H1 (cell line): Measurements from ENCODE around the gene PLA2G15. TPM values are rescaled to one million over a fixed set of nuclear protein-coding genes. Genes with fewer than 3 reads are reported as not detected.
A peak's percentile ranks its signal among the peaks of the same experiment; 100 is the strongest.

Experiments
- CTCF ChIA-PET: fragments of 300-600 bp; sonication (Branson Sonifier 250); formaldehyde crosslinking; loops from one replicate; lab custom pipeline; 2021; ENCODE audit not compliant: partially characterized antibody; lab: Charles Lee
- POLR2A ChIA-PET: fragments of 300-600 bp; sonication (Branson Sonifier 250); formaldehyde crosslinking; loops from one replicate; lab custom pipeline; 2021; ENCODE audit warnings: inconsistent platforms; ENCODE audit not compliant: partially characterized antibody; lab: Charles Lee
- DNase-seq, 2 experiments: peaks; one replicate each; pipeline versions ENCODE4 v3.0.0 to v3.0.0-alpha.2; 2010 to 2022; ENCODE audit warnings: low spot score in 2 of 2, low read depth in 1 of 2, mixed read lengths in 1 of 2
- FAIRE-seq: peaks from 2 replicates; lab custom pipeline; 2011; peaks lifted over from hg19 to GRCh38; lab: Jason Lieb, UNC
- H2AFZ ChIP-seq: 2 replicates; pipeline ENCODE4 v1.8.1; 2012; ENCODE audit warnings: low read length, inconsistent platforms
- H2AK5ac ChIP-seq: 2 replicates; pipeline ENCODE4 v1.6.1; 2013; ENCODE audit warnings: low read depth, low read length
- H2BK120ac ChIP-seq: replicated peaks from 2 replicates; pipeline ENCODE3; 2013; ENCODE audit warnings: low read depth, low read length, inconsistent platforms
- H2BK12ac ChIP-seq: 2 replicates; pipeline ENCODE4 v1.6.1; 2013; ENCODE audit warnings: low read depth, low read length
- H2BK15ac ChIP-seq: 2 replicates; pipeline ENCODE4 v1.6.1; 2013; ENCODE audit warnings: low read length
- H2BK20ac ChIP-seq: 2 replicates; pipeline ENCODE4 v1.6.1; 2013; ENCODE audit warnings: low read length
- H2BK5ac ChIP-seq: 2 replicates; pipeline ENCODE4 v1.6.1; 2013; ENCODE audit warnings: low read depth, low read length
- H3K14ac ChIP-seq: 2 replicates; pipeline ENCODE4 v1.6.1; 2013; ENCODE audit warnings: inconsistent platforms; ENCODE audit not compliant: insufficient read length
- H3K18ac ChIP-seq: 2 replicates; pipeline ENCODE4 v1.6.1; 2013; ENCODE audit warnings: low read length; ENCODE audit errors: extremely low read depth
- H3K23ac ChIP-seq: 2 replicates; pipeline ENCODE4 v1.6.1; 2013; ENCODE audit warnings: inconsistent platforms; ENCODE audit not compliant: insufficient read length
- H3K23me2 ChIP-seq: 2 replicates; pipeline ENCODE4 v1.6.1; 2013; ENCODE audit warnings: low read depth, low read length
- H3K27ac ChIP-seq: 2 replicates; pipeline ENCODE4 v1.6.1; 2011; ENCODE audit warnings: low read depth, low read length, inconsistent platforms
- H3K27me3 ChIP-seq, 4 experiments: replicated peaks in 1 of 4; 1 replicate in 1 of 4; 2 replicates in 3 of 4; pipeline versions ENCODE4 v1.6.1 to v1.8.1; 2011 to 2013; ENCODE audit warnings: low read length in 3 of 4, mild to moderate bottlenecking in 3 of 4, inconsistent platforms in 2 of 4, mixed read lengths in 2 of 4, moderate library complexity in 1 of 4; ENCODE audit not compliant: control insufficient read depth in 3 of 4, insufficient read depth in 3 of 4; ENCODE audit errors: extremely low read depth in 1 of 4
- H3K36me3 ChIP-seq, 4 experiments: 2 replicates each; pipeline versions ENCODE4 v1.6.1 to v1.8.1; 2011 to 2013; ENCODE audit warnings: mild to moderate bottlenecking in 4 of 4, low read length in 3 of 4, moderate library complexity in 2 of 4, control low read depth in 1 of 4, inconsistent platforms in 1 of 4; ENCODE audit not compliant: insufficient read depth in 4 of 4, control insufficient read depth in 2 of 4
- H3K4ac ChIP-seq: replicated peaks from 2 replicates; pipeline ENCODE3; 2013; ENCODE audit warnings: low read length, low read depth, mixed read lengths, inconsistent platforms; ENCODE audit not compliant: insufficient read length
- H3K4me1 ChIP-seq, 4 experiments: replicated peaks in 1 of 4; 1 replicate in 1 of 4; 2 replicates in 3 of 4; pipeline versions ENCODE4 v1.6.1 to v1.8.1; 2011 to 2013; ENCODE audit warnings: low read length in 3 of 4, inconsistent platforms in 2 of 4, mixed read lengths in 1 of 4; ENCODE audit not compliant: insufficient read depth in 4 of 4, control insufficient read depth in 3 of 4
- H3K4me2 ChIP-seq, 2 experiments: 2 replicates each; pipeline versions ENCODE4 v1.6.1 to v1.8.1; 2011 to 2013; ENCODE audit warnings: low read depth in 2 of 2, low read length in 2 of 2, control low read depth in 1 of 2, inconsistent platforms in 1 of 2, mild to moderate bottlenecking in 1 of 2; ENCODE audit not compliant: insufficient read depth in 1 of 2
- H3K4me3 ChIP-seq, 4 experiments: fragments of 200-600, 300-600 bp in 1 of 4; sonication (generic), shearing (Covaris generic), sonication (Bioruptor Twin) in 1 of 4; 2 replicates each; pipeline versions ENCODE4 v1.5.1 to v1.8.1; 2011 to 2016; ENCODE audit warnings: low read length in 4 of 4, low read depth in 3 of 4, control low read depth in 2 of 4, inconsistent platforms in 2 of 4, mild to moderate bottlenecking in 2 of 4, mixed read lengths in 1 of 4, moderate library complexity in 1 of 4; ENCODE audit not compliant: insufficient read depth in 2 of 4; ENCODE audit errors: extremely low read depth in 1 of 4
- H3K56ac ChIP-seq: replicated peaks from 2 replicates; pipeline ENCODE3; 2013; ENCODE audit warnings: low read depth, mild to moderate bottlenecking, mixed read lengths, low read length, inconsistent platforms; ENCODE audit not compliant: insufficient read length
- H3K79me1 ChIP-seq: 2 replicates; pipeline ENCODE4 v1.6.1; 2013; ENCODE audit warnings: low read depth, low read length, control low read depth
- H3K79me2 ChIP-seq, 2 experiments: 2 replicates each; pipeline versions ENCODE4 v1.6.1 to v1.8.1; 2012 to 2013; ENCODE audit warnings: low read length in 2 of 2, mild to moderate bottlenecking in 2 of 2, inconsistent platforms in 1 of 2; ENCODE audit not compliant: insufficient read depth in 2 of 2, control insufficient read depth in 1 of 2
- H3K9ac ChIP-seq, 4 experiments: replicated peaks in 1 of 4; 1 replicate in 1 of 4; 2 replicates in 3 of 4; pipeline versions ENCODE4 v1.6.1 to v1.8.1; 2011 to 2013; ENCODE audit warnings: low read depth in 3 of 4, low read length in 3 of 4, control low read depth in 2 of 4, mild to moderate bottlenecking in 2 of 4, moderate library complexity in 2 of 4, inconsistent platforms in 1 of 4; ENCODE audit errors: extremely low read depth in 1 of 4
- H3K9me3 ChIP-seq, 2 experiments: 2 replicates each; pipeline versions ENCODE4 v1.6.1 to v1.8.1; 2012 to 2013; ENCODE audit warnings: mild to moderate bottlenecking in 2 of 2, moderate library complexity in 2 of 2, control low read depth in 1 of 2, inconsistent platforms in 1 of 2, low read depth in 1 of 2, low read length in 1 of 2, mixed read lengths in 1 of 2; ENCODE audit not compliant: insufficient read depth in 2 of 2
- H4K20me1 ChIP-seq, 2 experiments: replicated peaks in 1 of 2; 2 replicates each; pipeline versions ENCODE3 to v1.8.1; 2011 to 2013; ENCODE audit warnings: inconsistent platforms in 2 of 2, low read length in 2 of 2, mild to moderate bottlenecking in 1 of 2; ENCODE audit not compliant: insufficient read depth in 2 of 2, control insufficient read depth in 1 of 2
- H4K5ac ChIP-seq: 2 replicates; pipeline ENCODE4 v1.6.1; 2013; ENCODE audit warnings: low read length, low read depth, mixed read lengths, inconsistent platforms; ENCODE audit not compliant: insufficient read length
- H4K8ac ChIP-seq: 2 replicates; pipeline ENCODE4 v1.8.0; 2013; ENCODE audit warnings: mild to moderate bottlenecking, moderate library complexity, low read length, inconsistent platforms; ENCODE audit not compliant: insufficient read depth; ENCODE audit errors: extremely low read depth
- H4K91ac ChIP-seq: replicated peaks from 2 replicates; pipeline ENCODE3; 2013; ENCODE audit warnings: low read length, mixed read lengths, inconsistent platforms; ENCODE audit not compliant: insufficient read length
- CEBPB ChIP-seq: IDR thresholded peaks from 2 replicates; pipeline ENCODE4 v1.6.1; 2012; ENCODE audit warnings: low read depth, low read length
- CTCF ChIP-seq, 3 experiments: IDR thresholded peaks; 1 replicate in 2 of 3; 2 replicates in 1 of 3; pipeline versions ENCODE4 v1.5.1 to v1.6.1; 2011; ENCODE audit warnings: low read length in 3 of 3, mild to moderate bottlenecking in 3 of 3, inconsistent platforms in 2 of 3, low read depth in 1 of 3, moderate library complexity in 1 of 3; ENCODE audit not compliant: insufficient read depth in 1 of 3; ENCODE audit errors: control extremely low read depth in 1 of 3
- HDAC6 ChIP-seq: IDR thresholded peaks from one replicate; pipeline ENCODE4 v1.7.1; 2012; ENCODE audit warnings: low read depth, mild to moderate bottlenecking, inconsistent platforms, low read length, moderate library complexity
- JUND ChIP-seq: IDR thresholded peaks from 2 replicates; pipeline ENCODE4 v1.6.1; 2011; ENCODE audit warnings: mild to moderate bottlenecking, improper control_type of control experiment, low read length
- KDM1A ChIP-seq: fragments of 200-600, 300-600 bp; sonication (generic); IDR thresholded peaks from 2 replicates; pipeline ENCODE4 v1.7.1; 2016; ENCODE audit warnings: mild to moderate bottlenecking, low read length, borderline replicate concordance
- RXRA ChIP-seq: IDR thresholded peaks from 2 replicates; pipeline ENCODE4 v1.6.1; 2011; ENCODE audit warnings: low read depth, mild to moderate bottlenecking, low read length, moderate library complexity; ENCODE audit not compliant: insufficient read depth
- SAP30 ChIP-seq: fragments of 300-600 bp; sonication (generic); IDR thresholded peaks from 2 replicates; pipeline ENCODE4 v1.7.1; 2012; ENCODE audit warnings: low read length, moderate library complexity, mild to moderate bottlenecking, inconsistent platforms; ENCODE audit not compliant: insufficient read depth, insufficient replicate concordance
- SP2 ChIP-seq: IDR thresholded peaks from 2 replicates; pipeline ENCODE4 v1.6.1; 2012; ENCODE audit warnings: mild to moderate bottlenecking, low read length, inconsistent platforms
- SRF ChIP-seq: IDR thresholded peaks from 2 replicates; pipeline ENCODE4 v1.6.1; 2011; ENCODE audit warnings: mild to moderate bottlenecking, low read depth, low read length, moderate library complexity
- USF2 ChIP-seq: IDR thresholded peaks from 2 replicates; pipeline ENCODE4 v1.6.1; 2011; ENCODE audit warnings: low read length, improper control_type of control experiment
- WGBS, 2 experiments: shearing (Covaris generic) in 1 of 2; methylation state at CpG; one replicate each; pipeline versions ENCODE4 v1.1.6 to v1.1.7; 2013 to 2015; ENCODE audit warnings: low lambda C conversion rate in 2 of 2, mixed read lengths in 2 of 2, inconsistent platforms in 1 of 2, low coverage in 1 of 2, missing lambda C conversion rate in 1 of 2; ENCODE audit not compliant: insufficient replicate concordance in 2 of 2, insufficient coverage in 1 of 2, insufficient read length in 1 of 2; ENCODE audit errors: extremely low coverage in 1 of 2, missing lambda C conversion rate in 1 of 2; 5-methylcytosine and 5-hydroxymethylcytosine counted together
- polyA plus RNA-seq, 7 experiments: library from polyadenylated mRNA; depleted of rRNA in 3 of 7; stranded (reverse) in 5 of 7; unstranded in 2 of 7; fragments of >200 nt in 5 of 7; fragments of 200-250 nt in 2 of 7; gene quantifications; 1 replicate in 5 of 7; 2 replicates in 1 of 7; 4 replicates in 1 of 7; pipeline versions ENCODE4 v1.2.1 to v1.2.3, GENCODE V29; 2011 to 2013; ENCODE audit warnings: missing spikeins in 2 of 7, mixed read lengths in 2 of 7
- total RNA-seq: library from RNA; stranded (reverse); fragmentation: NEBNext Ultra II Directional; extraction: Animal tissue kit (Norgen Biotek cat#: 25700); gene quantifications from 2 replicates; pipeline ENCODE4 v1.2.1, GENCODE V29; 2021

The PLA2G15 gene
- total and polyA plus RNA-seq, 2 of the 8 experiments (the other 6 are each of a cell fraction or from before 2014, with no cell fraction given), result 11.2 to 12.0 TPM

GRCh38 chr16:68226116-68226515 is 19.1 kb upstream of the PLA2G15 start:
- Histone ChIP-seq H3K9ac (no peak overlapping the region), H3K23ac (no peak overlapping the region), H3K79me2 (no peaks in the 10 kb centered on the region), H3K79me1 (no peaks in the 10 kb centered on the region), H3K4ac (no peak overlapping the region), H3K36me3 (peaks cover 7 to 29% (median 14%) of the 10 kb centered on the region in 4 experiments), H4K5ac (no peak overlapping the region), H4K8ac (peak overlapping the region; percentile 12; the same call in 1 of the 2 replicates), H4K20me1 (peaks cover 2 to 11% of the 10 kb centered on the region in 2 experiments), H2BK120ac (no peak overlapping the region), H2BK15ac (no peak overlapping the region), H3K4me2 (no peak overlapping the region), H3K4me3 (no peak overlapping the region), H3K9me3 (no peaks in the 10 kb centered on the region), H3K4me1 (peaks cover 0 to 2% (median 0%) of the 10 kb centered on the region in 4 experiments; a peak in 1 of 7 replicates), H2AFZ (no peak overlapping the region), H2AK5ac (no peak overlapping the region), H2BK5ac (no peak overlapping the region), H3K27ac (no peak overlapping the region), H3K18ac (no peak overlapping the region), H3K27me3 (no peaks in the 10 kb centered on the region), H3K23me2 (no peaks in the 10 kb centered on the region), H3K56ac (no peak overlapping the region), H3K14ac (no peak overlapping the region), H2BK12ac (no peak overlapping the region), H2BK20ac (no peak overlapping the region), H4K91ac (no peak overlapping the region)
- DNase-seq (no peak), FAIRE-seq (no peak)
- ChIA-PET POLR2A (interaction anchor here (0.7 to 1.5 kb wide), 2 partner anchors 9 to 10 kb away, joined by 4 read pairs; partner anchors contain the start of gene ESRP2), CTCF (interaction anchor here (1.3 kb wide), 1 partner anchor 10 kb away, joined by 3 read pairs; no protein-coding TSS in a partner anchor)
- WGBS, 2 experiments, result 89% methylated on average over 4 of the region's 4 CpGs; no CpG with 5 or more reads in 1 of the 2 experiments
- TF ChIP-seq SAP30 (no peak), CTCF (IDR thresholded peaks at IDR 0.05; ENCODE audit: control extremely low read depth in 1 of 3, insufficient read depth in 1 of 3, low read depth in 1 of 3, low read length in 3 of 3) (no peak), USF2 (no peak), KDM1A (no peak), SRF (no peak), CEBPB (no peak), RXRA (no peak), SP2 (no peak), JUND (no peak), HDAC6 (no peak)
